Tibial nerve (tissue), 4 donors: ENCODE data around the gene SLC9B2. TPM values are rescaled to one million over a fixed set of nuclear protein-coding genes. Genes with fewer than 3 reads are reported as not detected.

Experiments
- DNase-seq, 2 donors: peaks; one replicate each; pipeline ENCODE4 v3.0.0-alpha.2; 2019; ENCODE audit warnings: low spot score in 2 of 2
- H3K27ac ChIP-seq, 4 donors: fragments of 200-600 bp; sonication (generic) in 3 of 4; one replicate each; pipeline ENCODE4 v1.5.1; 2017 to 2019; ENCODE audit warnings: mild to moderate bottlenecking in 1 of 4
- H3K27me3 ChIP-seq, 2 donors: fragments of 200-600 bp; sonication (generic) in 1 of 2; one replicate each; pipeline versions ENCODE4 v1.5.1 to v1.6.0; 2017 to 2019
- H3K36me3 ChIP-seq, 3 donors: fragments of 200-600 bp; sonication (generic); one replicate each; pipeline ENCODE4 v1.5.1; 2018 to 2019
- H3K4me1 ChIP-seq, 4 donors: fragments of 200-600 bp; sonication (generic) in 3 of 4; one replicate each; pipeline ENCODE4 v1.5.1; 2017 to 2019
- H3K4me3 ChIP-seq, 4 donors: fragments of 200-600 bp; sonication (generic) in 3 of 4; one replicate each; pipeline ENCODE4 v1.5.1; 2017 to 2019; ENCODE audit warnings: mild to moderate bottlenecking in 1 of 4, moderate library complexity in 1 of 4
- H3K9me3 ChIP-seq, 4 donors: fragments of 200-600 bp; sonication (generic) in 3 of 4; one replicate each; pipeline ENCODE4 v1.5.1; 2017 to 2019
- CTCF ChIP-seq, 5 experiments: fragments of 200-600 bp in 3 of 5; fragments of 450-650 bp in 2 of 5; sonication (generic) in 3 of 5; IDR thresholded peaks; one replicate each; pipeline ENCODE4 v1.5.1; 2016 to 2019; ENCODE audit warnings: antibody characterized with exemption in 5 of 5, mild to moderate bottlenecking in 3 of 5, moderate library complexity in 2 of 5
- EP300 ChIP-seq, 2 donors: sonication (generic); formaldehyde crosslinking; IDR thresholded peaks; one replicate each; pipeline ENCODE4 v1.6.1; 2017; ENCODE audit warnings: antibody characterized with exemption in 2 of 2, mild to moderate bottlenecking in 1 of 2
- POLR2A ChIP-seq, 2 donors: fragments of 450-650 bp; IDR thresholded peaks; one replicate each; pipeline ENCODE4 v1.6.1; 2017; ENCODE audit warnings: antibody characterized with exemption in 2 of 2, mild to moderate bottlenecking in 2 of 2, moderate library complexity in 2 of 2
- WGBS, 2 donors: methylation state at CpG; one replicate each; pipeline ENCODE4 v1.1.5; 2018; 5-methylcytosine and 5-hydroxymethylcytosine counted together
- total RNA-seq, 4 donors: library from RNA; depleted of rRNA; stranded (reverse); fragments of >200 nt; gene quantifications; one replicate each; pipeline ENCODE4 v1.1.0, GENCODE V29; 2016

SLC9B2 gene
- total RNA-seq, 4 donors from 2014 or later: 13.1 to 29.4 (median 22.2) TPM

GRCh38 chr4:103075894-103076746 lies 441 bp downstream of the SLC9B2 start:
- H3K27me3 ChIP-seq: no peaks in the 10 kb centered on the region
- peak overlapping the region; percentile 62 to 93 (median 86) for H3K27ac ChIP-seq
- peak overlapping the region; percentile 68 to 91 (median 86) for H3K4me3 ChIP-seq
- DNase-seq: peak; percentile 26 to 38
- WGBS, 2 donors: 0 to 1% methylated on average over 51 to 68 of the region's 82 CpGs
- TF ChIP-seq POLR2A (IDR thresholded peaks at IDR 0.05): peak in 1 of 2 donors; percentile 11
- peak in 1 of 5 experiments; percentile 31 for TF ChIP-seq CTCF (IDR thresholded peaks at IDR 0.05)
- no peak for TF ChIP-seq EP300 (IDR thresholded peaks at IDR 0.05)
- H3K9me3 ChIP-seq: no peaks in the 10 kb centered on the region
- H3K4me1 ChIP-seq: peaks cover 0 to 29% (median 15%) of the 10 kb centered on the region in 4 donors
- peaks cover 0 to 19% (median 0%) of the 10 kb centered on the region in 3 donors for H3K36me3 ChIP-seq

DNA sequence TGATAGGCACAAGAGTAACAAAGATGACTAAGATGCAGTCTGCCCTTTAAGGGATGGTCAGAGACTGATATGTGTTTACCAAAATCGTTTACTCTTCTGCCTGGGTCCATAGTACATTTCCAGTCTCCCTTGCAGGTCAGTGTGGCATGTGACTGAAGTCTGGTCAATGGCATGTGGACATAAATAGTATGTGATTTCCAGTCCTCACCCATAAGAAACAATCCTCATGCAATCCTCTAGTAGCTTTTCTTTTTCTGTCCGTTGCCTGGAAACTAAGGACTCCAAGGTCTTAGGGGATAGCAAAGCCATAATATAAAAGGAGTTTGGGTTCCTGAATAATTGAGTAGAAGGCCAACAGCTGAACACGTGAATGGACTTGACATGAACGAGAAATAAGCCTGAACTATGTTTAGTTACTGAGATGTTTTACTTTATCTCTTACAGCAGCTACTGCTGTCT lies 1.1 kb downstream of the SLC9B2 start:
- WGBS, 2 donors: 25% methylated on average over 4 of the region's 4 CpGs
- Histone ChIP-seq H3K36me3 (peaks cover 0 to 13% (median 0%) of the 10 kb centered on the region in 3 donors), H3K9me3 (no peaks in the 10 kb centered on the region), H3K27ac (peak overlapping the region; percentile 62 to 93 (median 86)), H3K27me3 (no peaks in the 10 kb centered on the region), H3K4me1 (peaks cover 0 to 29% (median 15%) of the 10 kb centered on the region in 4 donors), H3K4me3 (peak overlapping the region; percentile 68 to 91 (median 86))
- TF ChIP-seq CTCF (IDR thresholded peaks at IDR 0.05): no peak
- no peak for TF ChIP-seq POLR2A (IDR thresholded peaks at IDR 0.05)
- no peak for TF ChIP-seq EP300 (IDR thresholded peaks at IDR 0.05)
- DNase-seq: no peak

DNA sequence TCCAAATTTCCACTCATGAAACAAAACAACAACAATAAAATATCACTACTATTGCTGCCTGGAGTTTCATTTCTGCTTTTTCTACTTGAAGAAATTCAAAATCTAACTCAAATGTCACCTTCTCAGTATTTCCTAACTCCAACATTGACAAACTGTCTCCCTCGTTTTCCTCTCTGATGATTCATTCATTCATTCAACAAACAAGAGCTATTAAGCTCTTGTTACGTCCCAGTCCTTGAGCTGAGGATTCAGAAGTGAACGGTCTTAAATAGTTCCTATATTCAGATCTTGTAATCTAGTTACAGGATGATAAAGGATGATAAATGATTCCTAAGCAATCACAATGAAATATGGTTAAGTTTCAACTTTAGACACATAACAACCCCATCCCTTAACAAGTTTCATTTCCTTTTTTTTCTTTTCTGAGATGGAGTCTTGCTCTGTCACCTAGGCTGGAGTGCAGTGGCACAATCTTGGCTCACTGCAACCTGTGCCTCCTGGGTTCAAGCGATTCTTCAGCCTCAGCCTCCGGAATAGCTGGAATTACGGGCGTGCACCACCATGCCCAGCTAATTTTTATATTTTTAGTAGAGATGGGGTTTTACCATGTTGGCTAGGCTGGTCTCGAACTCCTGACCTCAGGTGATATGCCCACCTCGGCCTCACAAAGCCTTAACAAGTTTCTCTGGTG lies 1.7 kb downstream of the SLC9B2 start:
- Histone ChIP-seq H3K4me1 (peaks cover 0 to 29% (median 15%) of the 10 kb centered on the region in 4 donors), H3K9me3 (no peaks in the 10 kb centered on the region), H3K27me3 (no peaks in the 10 kb centered on the region), H3K4me3 (no peak overlapping the region), H3K27ac (no peak overlapping the region), H3K36me3 (peaks cover 0 to 10% (median 0%) of the 10 kb centered on the region in 3 donors)
- no peak for DNase-seq
- 82 to 86% methylated on average over 9 of the region's 9 CpGs for WGBS, 2 donors
- TF ChIP-seq POLR2A (IDR thresholded peaks at IDR 0.05) (no peak), CTCF (IDR thresholded peaks at IDR 0.05) (no peak), EP300 (IDR thresholded peaks at IDR 0.05) (no peak)

DNA sequence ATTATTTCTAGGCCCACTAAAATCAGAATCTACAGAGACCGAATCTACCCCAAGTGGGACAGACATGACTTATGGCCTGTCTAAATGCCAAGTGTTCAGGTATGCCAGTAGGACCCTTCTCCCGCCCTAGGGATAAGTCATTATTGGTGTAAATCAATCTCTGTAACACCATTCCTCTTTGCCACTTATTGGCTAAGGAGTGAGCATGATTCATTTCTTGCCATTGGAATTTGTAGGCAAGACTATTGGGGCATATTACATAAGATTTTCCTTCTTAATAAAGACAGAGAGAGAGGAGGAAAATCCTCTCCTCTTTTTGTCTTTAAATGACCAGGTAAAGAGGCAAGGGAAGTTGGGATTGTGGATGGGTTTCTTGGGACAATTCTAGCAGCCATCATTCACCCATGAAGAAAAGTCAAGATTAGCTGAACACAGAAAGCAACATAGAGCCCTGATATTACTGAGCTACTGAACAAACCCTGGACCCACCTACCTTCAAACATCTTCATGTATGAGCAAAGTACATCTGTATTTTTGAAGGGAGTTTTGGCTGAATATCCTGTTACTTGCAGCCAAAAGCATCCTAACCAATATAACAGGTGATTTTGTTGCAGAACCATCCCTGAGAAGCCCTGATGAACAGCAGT lies 2.6 kb downstream of the SLC9B2 start:
- H3K4me3 ChIP-seq: no peak overlapping the region
- no peak overlapping the region for H3K27ac ChIP-seq
- TF ChIP-seq CTCF (IDR thresholded peaks at IDR 0.05): no peak
- no peak for TF ChIP-seq POLR2A (IDR thresholded peaks at IDR 0.05)
- no peak for TF ChIP-seq EP300 (IDR thresholded peaks at IDR 0.05)
- H3K4me1 ChIP-seq: peaks cover 0 to 29% (median 15%) of the 10 kb centered on the region in 4 donors
- no peaks in the 10 kb centered on the region for H3K9me3 ChIP-seq
- H3K36me3 ChIP-seq: peaks cover 0 to under 1% (median 0%) of the 10 kb centered on the region in 3 donors
- 93 to 97% methylated on average over 2 of the region's 2 CpGs for WGBS, 2 donors
- no peak for DNase-seq
- H3K27me3 ChIP-seq: no peaks in the 10 kb centered on the region
